Skin epidermis (tissue), 12 donors: ENCODE measurements around the gene CLN5.

ENCODE experiments used
- H3K27ac ChIP-seq, 21 experiments: fragments of 200-600 bp; sonication (generic) in 11 of 21; one replicate each; pipeline ENCODE4 v1.5.0; 2020; ENCODE audit warnings: mild to moderate bottlenecking in 3 of 21, inconsistent platforms in 2 of 21, moderate library complexity in 2 of 21
- H3K4me3 ChIP-seq, 7 experiments: fragments of 200-600 bp; sonication (generic) in 2 of 7; one replicate each; pipeline ENCODE4 v1.5.0; 2020; ENCODE audit warnings: inconsistent platforms in 2 of 7, mild to moderate bottlenecking in 2 of 7, moderate library complexity in 1 of 7

The CLN5 gene

DNA sequence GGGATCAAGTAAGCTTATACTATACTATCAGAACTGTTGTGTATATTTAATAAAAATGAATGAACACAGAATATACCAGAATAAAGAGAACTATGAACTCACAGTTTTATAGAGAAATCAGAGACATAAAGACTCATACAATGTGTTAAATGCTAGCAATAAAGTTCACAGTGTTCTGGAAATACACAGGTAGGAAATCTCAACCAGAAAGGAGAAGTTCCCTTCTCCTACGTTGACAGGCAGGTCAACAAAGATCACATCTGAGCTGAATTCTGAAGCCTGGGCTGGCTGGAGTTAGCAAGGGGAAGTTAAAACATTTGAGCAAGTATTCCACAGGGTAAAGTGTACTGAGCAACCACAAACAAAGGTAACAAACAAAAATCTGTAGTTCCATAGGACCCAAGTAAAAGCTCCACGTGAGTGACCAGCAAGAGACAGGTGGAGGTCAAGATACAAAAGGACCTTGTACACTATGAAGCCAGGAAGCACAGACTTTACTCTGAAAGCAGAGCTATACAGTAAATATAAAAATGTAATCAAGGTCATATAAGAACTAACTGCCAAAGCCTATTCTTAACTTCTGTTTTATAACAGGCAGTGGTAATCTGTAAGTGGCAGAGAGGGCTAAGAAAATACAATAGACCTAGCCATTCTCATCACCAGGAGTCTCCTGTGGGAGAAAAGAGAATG, 22.1 kb downstream of the CLN5 start:
- Histone ChIP-seq H3K4me3 (no peak overlapping the region), H3K27ac (no peak overlapping the region)

DNA sequence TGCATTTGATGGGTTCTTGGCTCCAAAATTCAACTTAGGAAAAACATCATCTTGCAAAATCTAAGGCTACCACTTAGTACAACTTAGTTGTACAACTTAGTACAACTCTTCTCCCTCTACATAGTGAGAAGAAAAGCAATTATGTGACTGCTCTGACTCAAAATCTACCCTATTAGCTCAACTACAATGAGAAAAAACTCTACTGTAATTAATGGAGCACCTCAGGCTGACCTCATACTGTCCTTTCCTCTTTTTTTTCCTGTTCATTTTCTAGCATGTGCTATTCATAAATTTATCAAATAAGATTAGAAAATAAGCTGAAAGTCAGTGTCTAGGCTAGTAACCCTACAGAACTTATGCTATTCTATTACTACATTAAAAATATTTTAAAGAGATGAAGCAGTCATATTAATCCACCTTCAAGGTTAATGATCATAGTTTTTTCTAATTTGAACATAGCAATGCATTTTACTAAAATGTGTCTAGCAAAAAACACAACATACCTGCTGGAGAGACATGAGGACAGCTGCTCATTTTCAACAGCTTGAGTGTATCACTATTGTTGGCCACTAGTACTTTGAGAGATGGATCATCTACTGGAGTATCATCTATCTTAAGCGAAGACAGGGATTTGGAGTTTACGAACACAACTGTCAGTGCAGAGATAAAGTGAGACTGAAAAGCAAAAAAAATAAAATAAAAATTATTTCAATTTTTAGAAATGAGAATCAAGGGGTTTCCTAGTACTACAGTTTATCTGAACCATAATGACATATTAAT, 23.2 kb downstream of the CLN5 start:
- Histone ChIP-seq H3K27ac (no peak overlapping the region), H3K4me3 (no peak overlapping the region)

DNA sequence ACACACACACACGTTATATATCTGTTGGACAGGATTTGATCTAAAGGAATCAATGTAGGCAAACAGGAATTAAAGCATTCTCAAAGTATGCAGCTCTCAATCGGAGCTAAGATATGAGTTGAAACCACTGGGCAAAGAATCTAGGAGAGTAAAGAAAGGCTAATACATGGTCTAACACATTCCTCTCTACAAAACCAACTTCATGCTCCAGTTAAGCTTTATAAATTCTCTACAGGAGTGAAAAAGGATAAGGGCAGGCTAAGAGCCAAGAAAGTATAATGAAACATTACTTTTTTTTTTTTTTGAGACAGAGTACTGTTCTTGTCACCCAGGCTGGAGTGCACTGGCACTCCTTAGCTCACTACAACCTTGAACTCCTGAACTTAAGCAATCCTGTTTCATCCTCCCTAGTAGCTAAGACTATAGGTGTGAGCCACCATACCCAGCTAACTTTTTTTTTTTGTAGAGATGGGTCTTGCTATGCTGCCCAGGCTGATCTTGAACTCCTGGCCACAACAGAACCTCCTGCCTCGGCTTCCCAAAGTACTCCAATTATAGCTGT, 24.5 kb downstream of the CLN5 start:
- Histone ChIP-seq H3K27ac (peak overlapping the region in 2 of 21 experiments; percentile 26 to 54), H3K4me3 (no peak overlapping the region)

DNA sequence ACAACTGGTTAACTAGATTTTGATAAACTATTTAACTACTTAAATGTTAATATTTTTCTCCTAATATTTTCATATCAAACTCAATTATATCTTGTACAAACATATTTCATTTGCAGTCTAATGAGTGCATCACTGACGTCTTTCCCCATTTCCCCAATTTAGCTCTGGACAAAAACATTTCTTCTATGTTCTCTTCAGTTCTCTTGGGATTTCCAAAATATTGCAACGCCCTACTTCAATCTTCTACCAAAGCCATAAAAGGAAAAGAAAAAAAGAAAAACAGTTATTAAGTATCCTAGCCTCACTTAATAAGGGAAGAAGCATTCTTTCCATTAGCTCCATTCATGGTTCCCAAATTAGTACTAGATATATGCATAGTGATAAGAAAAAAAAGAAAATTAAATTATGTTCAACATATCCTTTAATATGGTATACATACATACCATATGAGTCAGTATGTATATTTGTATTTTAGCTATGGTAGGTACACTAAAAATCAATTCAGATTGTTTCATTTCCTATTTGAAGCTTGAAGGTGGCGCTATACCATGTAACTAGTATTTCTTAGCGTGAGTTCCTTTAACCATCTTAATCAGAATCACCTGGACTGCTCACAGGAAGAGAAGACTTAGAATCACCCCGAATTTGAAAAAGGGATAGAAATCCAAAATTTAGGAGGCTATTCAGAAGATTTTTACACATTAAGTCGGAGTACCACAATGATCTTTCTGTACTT, 25.2 kb downstream of the CLN5 start:
- Histone ChIP-seq H3K4me3 (no peak overlapping the region), H3K27ac (peak overlapping the region in 3 of 21 experiments; percentile 26 to 54 (median 42))

DNA sequence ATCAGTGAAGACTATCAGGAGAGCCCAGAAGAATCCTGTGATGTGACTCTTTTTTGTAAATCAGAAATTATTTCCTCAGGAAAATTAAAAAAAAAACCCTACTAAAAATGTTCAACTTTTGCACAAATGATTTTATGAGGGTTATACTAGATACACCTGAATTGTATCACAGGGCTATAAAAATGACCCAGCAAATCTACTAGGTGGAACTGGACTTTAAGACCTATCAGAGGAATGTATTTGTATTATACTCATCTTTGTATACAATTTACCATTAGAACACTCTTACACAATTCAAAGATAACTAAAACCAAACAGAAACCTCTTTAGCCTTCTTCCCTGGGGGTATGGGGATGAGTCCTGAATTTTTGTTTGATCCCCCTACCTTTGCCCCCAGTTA, 27.9 kb downstream of the CLN5 start:
- H3K4me3 ChIP-seq, result no peak overlapping the region
- no peak overlapping the region for H3K27ac ChIP-seq

DNA sequence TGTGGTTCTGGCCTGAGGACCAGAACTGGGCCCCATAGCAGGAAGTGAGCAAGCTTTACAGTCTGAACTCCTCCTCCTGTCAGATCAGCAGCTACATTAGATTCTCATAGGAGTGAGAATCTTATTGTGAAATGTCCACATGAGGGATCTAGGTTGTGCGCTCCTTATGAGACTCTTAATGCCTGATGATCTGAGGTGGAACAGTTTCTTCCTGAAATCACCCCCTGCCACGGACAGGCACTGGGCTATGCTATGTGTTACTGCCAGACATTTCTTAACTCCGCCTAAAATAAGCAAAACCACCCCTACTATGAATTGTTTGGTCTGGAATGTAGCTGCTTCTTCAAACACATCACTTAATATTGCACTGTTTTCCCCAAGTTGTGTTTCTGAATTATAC, 30.5 kb downstream of the CLN5 start:
- H3K4me3 ChIP-seq, result no peak overlapping the region

DNA sequence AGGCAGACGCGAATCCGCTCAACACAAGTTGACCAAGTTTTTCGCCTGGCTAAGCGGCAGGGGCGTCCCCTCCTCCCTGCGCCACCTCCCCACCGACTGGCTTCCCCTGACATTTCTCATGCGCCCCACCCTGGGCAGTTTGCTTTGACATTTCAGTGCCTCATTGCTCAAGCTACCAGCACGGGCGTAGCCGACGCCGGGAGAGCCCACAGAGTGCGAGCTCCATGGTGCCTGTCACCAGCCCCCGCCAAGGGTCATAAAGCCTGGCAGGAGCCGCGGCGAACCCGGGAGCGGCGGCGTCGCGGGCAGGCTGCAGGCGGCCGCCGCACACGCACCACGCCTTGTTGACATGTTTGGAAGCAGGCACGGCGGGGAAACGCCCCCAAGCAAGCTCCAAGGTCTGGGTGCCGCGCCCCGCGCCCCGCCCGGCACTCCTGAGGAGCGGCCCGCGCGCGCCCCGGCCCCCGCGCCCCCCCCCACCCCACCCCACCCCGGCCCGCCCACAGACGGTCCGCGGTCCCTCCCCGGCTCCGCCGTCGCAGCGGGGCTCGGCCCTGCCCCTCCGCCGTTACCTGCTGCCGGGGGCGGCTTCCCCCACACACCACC, 34.5 kb downstream of the CLN5 start:
- peak overlapping the region; percentile 64 to 99 (median 95) for H3K4me3 ChIP-seq
- H3K27ac ChIP-seq, result peak overlapping the region; percentile 94 to 100 (median 99)

More for the DNA sequence above, 30.5 kb downstream of the CLN5 start:
- peak overlapping the region in 2 of 21 experiments; percentile 32 to 45 for H3K27ac ChIP-seq

DNA sequence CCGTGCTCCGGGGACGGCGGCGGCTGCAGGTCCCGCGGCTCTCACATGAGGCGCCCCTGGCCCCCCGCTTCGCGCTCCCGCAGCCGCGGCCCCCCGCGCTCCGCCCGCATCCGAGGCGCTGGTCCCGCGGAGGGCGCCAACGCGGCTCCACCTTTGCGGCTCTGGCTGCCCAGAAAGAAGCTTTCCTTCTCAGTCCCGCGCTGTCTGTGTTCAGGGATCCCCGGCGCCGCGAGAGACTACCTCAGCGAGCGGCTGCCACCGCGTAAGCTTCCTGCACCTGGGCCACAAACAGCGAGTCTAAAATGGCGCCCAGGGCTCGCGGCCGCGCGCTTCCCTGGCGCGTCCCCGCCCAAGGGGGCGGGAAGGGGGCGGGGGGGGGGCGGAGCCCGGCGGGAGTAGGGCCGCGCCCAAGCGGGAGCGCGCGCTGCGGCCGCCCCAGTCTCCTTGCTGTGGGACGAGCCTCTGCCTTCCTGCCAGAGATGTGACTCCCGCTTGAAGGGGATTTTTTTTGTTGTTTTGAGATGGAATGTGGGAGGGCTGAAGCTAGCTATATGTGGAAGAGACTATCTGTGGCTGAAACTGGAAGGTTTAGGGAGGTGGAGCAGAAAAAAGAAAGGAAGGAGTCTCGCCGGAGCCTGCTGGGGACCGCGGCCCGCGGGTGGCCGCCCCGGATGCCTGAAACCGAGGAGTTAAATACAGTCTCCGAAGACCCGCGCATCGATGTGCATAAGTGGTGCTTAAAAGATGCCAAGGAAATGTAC, 35.2 kb downstream of the CLN5 start, which contains the start of gene FBXL3:
FBXL3 (minus strand) TSS at position 299 of the 761 bp plus-strand sequence. CDS start 5,299 bp downstream, outside the sequence.
- H3K27ac ChIP-seq, result peak within 1 kb of the TSS; percentile 94 to 100 (median 99)
- peak within 1 kb of the TSS; percentile 64 to 99 (median 95) for H3K4me3 ChIP-seq

DNA sequence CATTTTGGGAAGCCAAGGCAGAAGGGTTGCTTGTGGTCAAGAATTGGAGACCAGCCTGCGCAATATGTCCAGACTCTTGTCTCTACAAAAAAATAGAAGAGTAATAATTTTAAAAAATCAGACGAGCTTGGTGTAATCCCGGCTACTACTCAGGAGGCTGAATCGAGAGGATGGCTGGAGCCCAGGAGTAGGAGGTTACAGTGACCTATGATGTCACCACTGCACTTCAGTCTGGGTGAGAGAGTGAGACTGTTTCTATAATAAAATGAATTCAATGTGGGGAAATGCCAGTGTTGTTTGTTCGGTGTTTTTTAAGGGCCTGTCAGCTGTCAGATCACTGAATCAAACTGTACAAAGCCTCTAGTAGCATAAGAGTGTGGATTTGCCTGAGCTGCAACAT, 36.3 kb downstream of the CLN5 start:
- Histone ChIP-seq H3K27ac (peak overlapping the region in 9 of 21 experiments; percentile 94 to 100 (median 99)), H3K4me3 (no peak overlapping the region)

DNA sequence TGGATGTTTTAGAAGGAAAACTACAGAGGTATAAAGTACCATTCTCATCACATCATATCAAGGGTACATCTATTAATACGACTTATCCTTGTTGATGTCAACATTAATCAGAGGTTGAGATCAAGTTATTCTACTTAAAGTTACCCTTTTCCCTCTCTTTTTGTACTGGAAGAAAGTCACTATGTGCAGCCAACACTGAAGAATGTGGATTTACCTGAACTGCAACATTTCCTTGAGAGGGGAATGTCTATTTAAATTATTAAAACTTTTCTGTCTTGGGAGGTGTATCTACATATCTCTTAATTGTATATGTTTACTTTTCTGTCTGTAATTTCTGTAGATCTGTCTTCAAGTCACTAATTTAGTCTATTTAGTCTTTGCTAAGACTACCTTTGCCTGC, 37.6 kb downstream of the CLN5 start:
- H3K27ac ChIP-seq, result no peak overlapping the region
- H3K4me3 ChIP-seq, result no peak overlapping the region

DNA sequence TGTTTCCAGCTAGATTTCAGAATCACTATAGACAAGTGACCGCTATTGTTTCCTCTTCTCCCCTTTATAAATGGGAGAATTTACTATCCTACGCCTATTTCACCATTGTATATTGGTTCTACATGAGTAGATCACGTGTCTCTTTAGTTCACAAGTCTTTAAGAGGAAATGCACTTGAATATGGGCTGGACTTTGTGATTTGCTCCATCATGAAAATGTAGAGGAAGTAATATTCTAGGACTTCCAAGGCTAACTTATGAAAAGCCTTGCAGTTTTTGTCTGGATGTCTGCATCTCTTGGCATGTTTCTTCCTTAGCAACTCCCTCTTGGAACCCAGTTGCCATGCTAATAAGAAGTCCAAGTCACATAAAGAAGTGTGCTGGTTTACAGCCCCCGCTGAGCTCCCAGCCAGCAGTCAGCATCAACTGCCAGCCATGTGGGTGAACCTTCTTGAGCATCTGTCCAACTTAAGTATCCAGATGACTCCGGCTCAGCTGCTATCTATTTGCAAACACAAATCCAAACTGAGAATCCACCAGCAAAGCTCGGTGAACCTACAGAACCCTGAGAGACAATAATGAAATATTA, 39.9 kb downstream of the CLN5 start:
- Histone ChIP-seq H3K4me3 (no peak overlapping the region), H3K27ac (no peak overlapping the region)

DNA sequence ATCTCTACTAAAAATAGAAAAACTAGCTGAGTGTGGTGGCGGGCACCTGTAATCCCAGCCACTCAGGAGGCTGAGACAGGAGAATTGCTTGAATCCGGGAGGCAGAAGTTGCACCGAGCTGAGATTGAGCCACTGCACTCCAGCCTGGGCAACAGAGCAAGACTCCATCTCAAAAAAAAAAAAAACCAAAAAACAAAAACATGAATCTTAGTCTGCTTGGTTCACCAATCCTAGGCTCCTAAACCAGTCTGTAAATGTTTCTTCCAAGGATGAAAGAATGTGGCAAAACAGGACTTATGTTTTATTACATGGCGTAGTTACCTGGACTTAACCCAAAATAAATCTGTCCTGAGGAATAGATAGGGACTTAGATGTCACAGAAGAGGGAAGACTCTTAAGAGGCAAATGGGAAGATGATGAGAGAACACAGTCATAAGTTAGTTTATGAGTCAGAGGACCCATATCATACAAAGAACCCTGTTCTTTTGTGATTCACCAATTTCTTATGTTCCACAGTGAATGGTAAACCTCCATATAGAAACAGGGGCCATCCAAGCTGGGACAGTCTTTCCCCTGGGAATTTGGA, 41.9 kb downstream of the CLN5 start:
- no peak overlapping the region for H3K4me3 ChIP-seq
- no peak overlapping the region for H3K27ac ChIP-seq

DNA sequence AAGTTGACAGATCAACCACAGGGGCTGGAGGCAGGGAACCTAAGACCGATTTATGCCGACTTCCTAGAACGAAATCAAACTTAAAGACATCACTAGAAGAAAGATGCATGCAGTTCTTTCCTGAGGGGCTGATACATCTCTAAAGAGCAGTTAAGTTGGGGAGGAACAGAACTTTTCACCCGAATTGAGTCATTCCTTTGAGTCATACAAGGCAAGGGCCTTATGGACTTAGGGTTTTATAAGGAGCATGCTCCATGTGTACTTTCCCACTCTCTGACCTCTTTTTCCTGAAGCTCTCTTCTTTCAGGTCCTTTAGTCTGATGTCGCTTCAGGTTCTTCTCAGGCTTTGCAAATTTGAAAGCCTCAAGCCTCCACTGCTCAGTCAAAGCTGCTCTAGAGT, 43.0 kb downstream of the CLN5 start:
- no peak overlapping the region for H3K4me3 ChIP-seq

DNA sequence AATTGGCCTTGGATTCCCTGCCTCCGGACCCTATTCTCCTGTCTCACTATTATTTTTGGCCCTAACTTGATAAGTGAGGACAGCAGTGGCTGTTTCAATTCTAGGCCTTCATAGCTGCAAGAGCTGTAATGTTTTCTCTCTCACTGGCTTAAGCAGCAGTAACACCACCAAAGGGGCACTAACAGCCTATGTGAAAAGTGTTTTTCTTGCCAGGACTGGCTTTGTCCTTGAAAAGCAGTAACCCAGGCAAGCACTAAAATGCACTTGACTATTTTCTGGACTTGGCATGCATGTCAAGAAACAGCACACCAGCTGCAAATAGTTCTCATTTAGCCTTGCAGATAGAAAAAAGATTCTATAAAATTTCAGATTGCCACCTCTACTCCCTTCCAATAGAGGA, 44.4 kb downstream of the CLN5 start:
- Histone ChIP-seq H3K27ac (no peak overlapping the region), H3K4me3 (no peak overlapping the region)

More for the DNA sequence above, 43.0 kb downstream of the CLN5 start:
- H3K27ac ChIP-seq, result no peak overlapping the region

DNA sequence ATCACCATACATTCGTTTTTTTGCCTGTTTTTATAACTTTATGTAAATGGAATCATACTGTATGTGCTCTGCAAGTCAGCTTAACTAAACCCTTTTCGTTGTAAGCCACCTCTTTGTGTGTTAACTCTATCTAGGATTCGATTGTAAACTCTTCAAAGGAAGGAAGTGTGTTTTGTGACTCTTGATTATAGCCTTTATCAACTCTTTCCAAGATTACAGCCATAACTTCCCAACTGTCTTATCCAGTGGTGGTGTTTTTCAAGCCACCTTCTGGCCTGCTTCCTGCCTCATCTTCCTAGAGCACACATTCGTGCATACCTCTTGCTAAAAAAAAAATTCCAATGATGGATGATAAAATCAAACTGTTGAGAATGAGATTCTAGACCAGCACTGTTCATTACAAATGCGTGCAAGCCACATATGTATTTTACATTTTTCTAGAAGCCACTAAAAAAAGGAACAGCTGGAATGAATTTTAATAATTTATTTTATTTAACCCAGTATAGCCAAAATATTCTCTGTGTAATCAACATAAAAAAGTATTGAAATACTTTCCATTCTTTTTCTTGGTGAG, 47.1 kb downstream of the CLN5 start:
- no peak overlapping the region for H3K4me3 ChIP-seq
- H3K27ac ChIP-seq, result no peak overlapping the region

DNA sequence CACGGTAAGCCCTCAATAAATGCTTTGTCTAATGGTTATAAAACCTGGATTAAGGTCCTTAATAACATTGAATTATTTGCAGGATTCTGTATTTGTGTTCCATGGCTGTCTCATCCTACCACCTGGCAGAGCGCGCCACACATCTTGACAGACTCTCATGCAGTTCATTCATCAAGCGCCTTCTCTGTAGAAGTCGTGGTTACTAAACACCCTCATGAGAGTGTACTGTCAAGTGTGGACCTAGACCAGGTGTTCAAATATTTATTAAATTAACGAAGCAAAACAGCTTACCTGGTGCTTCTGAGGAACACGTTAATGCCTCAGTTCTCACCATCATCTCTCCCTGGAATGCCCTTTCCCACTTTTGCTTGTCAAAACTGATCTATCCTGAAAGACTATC, 48.2 kb downstream of the CLN5 start:
- no peak overlapping the region for H3K27ac ChIP-seq
- no peak overlapping the region for H3K4me3 ChIP-seq

DNA sequence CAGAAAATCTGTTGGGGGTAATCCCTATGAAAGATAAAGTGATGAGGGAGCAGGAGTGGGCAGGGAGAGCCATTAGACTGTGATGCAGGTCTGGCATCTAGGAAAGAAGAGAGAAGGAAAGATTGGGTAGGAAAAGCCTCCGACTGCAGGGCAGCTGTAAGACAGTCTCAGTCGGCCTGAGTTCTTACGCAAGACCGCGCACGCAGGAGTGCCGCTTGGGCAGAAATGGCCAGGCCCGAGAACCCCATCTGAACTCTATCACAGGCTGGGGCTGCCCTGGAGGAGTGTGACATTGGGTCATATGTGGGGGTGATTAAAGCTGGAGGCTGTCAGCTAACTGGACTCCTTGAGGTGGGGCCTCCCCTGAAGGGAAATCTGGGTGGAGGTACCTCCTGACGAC, 49.0 kb downstream of the CLN5 start:
- H3K4me3 ChIP-seq, result no peak overlapping the region
- no peak overlapping the region for H3K27ac ChIP-seq
